Measurements from ENCODE around the gene JPH2. TPM values are rescaled to one million over a fixed set of nuclear protein-coding genes. Genes with fewer than 3 reads are reported as not detected.
A peak's percentile ranks its signal among the peaks of the same experiment; 100 is the strongest.

The JPH2 gene
- total RNA-seq, 1 donor from 2014 or later: 18.5 TPM

DNA sequence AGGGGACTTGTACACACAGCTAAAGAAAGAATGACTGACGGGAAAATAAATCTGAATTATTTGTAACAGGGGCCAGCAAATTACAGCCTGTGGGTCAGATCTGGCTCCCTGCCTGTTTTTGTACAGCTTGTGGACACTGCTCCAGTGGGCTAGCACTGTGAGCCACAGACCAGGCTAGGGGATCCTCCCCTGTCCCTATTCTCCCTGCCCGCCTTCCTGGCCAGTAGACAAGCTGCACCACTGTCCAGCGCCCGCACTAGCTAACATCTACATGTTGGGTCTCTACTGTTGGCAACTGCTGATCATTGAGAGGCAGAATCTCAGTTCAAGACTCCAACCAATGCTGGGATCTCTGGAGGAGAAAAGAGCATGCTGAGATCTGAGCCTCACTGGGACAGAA is 12.9 kb upstream of the JPH2 start:
- Mint-ChIP-seq H3K9me3 (ENCODE audit: unreplicated experiment) (no peaks in the 10 kb centered on the region), H3K36me3 (ENCODE audit: low read depth, unreplicated experiment) (peaks cover 27% of the 10 kb centered on the region), H3K27ac (ENCODE audit: unreplicated experiment) (peak overlapping the region; percentile 14), H3K4me3 (ENCODE audit: unreplicated experiment) (no peak overlapping the region), H3K27me3 (ENCODE audit: low read depth, unreplicated experiment) (no peaks in the 10 kb centered on the region), H3K4me1 (ENCODE audit: low read depth, unreplicated experiment) (peaks cover 29% of the 10 kb centered on the region)
- TF ChIP-seq EZH2 (IDR thresholded peaks at IDR 0.05; ENCODE audit: insufficient read depth, low read length): no peak
- TF ChIP-seq, protein P1, sequence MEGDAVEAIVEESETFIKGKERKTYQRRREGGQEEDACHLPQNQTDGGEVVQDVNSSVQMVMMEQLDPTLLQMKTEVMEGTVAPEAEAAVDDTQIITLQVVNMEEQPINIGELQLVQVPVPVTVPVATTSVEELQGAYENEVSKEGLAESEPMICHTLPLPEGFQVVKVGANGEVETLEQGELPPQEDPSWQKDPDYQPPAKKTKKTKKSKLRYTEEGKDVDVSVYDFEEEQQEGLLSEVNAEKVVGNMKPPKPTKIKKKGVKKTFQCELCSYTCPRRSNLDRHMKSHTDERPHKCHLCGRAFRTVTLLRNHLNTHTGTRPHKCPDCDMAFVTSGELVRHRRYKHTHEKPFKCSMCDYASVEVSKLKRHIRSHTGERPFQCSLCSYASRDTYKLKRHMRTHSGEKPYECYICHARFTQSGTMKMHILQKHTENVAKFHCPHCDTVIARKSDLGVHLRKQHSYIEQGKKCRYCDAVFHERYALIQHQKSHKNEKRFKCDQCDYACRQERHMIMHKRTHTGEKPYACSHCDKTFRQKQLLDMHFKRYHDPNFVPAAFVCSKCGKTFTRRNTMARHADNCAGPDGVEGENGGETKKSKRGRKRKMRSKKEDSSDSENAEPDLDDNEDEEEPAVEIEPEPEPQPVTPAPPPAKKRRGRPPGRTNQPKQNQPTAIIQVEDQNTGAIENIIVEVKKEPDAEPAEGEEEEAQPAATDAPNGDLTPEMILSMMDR (IDR thresholded peaks at IDR 0.05; ENCODE audit: insufficient read depth, low read depth, low read length): no peak
- H3K9me3 ChIP-seq (ENCODE audit: insufficient read depth, low read depth, low read length): no peaks in the 10 kb centered on the region
- peaks cover 14% of the 10 kb centered on the region for H3K4me1 ChIP-seq (ENCODE audit: insufficient read depth, low read length)
- DNase-seq (ENCODE audit: low read depth) (no peak), FAIRE-seq (no peak)
- H2AFZ ChIP-seq (ENCODE audit: low read depth, low read length): no peak overlapping the region
- H3K27ac ChIP-seq (ENCODE audit: low read depth, low read length): no peak overlapping the region
- H3K79me2 ChIP-seq (ENCODE audit: insufficient read depth, low read length): peaks cover 52% of the 10 kb centered on the region
- peaks cover 9% of the 10 kb centered on the region for H4K20me1 ChIP-seq (ENCODE audit: insufficient read depth, low read length)
- H3K4me3 ChIP-seq (ENCODE audit: insufficient read depth, low read depth, low read length): no peak overlapping the region
- no peak overlapping the region for H3K9ac ChIP-seq (ENCODE audit: low read length)
- H3K4me2 ChIP-seq (ENCODE audit: low read length): no peak overlapping the region
- peaks cover 45% of the 10 kb centered on the region for H3K36me3 ChIP-seq (ENCODE audit: insufficient read depth, low read length)
- H3K27me3 ChIP-seq (ENCODE audit: insufficient read depth, low read length): no peaks in the 10 kb centered on the region

DNA sequence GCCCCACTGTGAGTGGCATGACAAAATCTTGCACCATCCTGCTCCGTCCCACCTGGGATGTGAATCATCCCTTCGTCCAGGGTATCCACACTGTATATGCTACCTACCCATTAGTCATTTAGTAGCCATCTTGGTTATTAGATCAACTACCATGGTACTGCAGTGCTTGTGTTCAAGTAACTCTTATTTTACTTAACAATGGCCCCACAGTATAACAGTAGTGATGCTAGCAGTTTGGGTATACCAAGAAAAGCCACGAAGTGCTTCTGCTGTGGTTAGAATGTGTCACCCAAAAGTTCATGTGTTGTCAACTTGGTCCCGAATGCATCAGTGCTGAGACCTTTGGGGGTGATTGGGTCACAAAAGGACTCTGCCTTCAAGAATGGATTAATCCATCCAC is 11.9 kb upstream of the JPH2 start:
- H3K27me3 ChIP-seq (ENCODE audit: insufficient read depth, low read length): no peaks in the 10 kb centered on the region

DNA sequence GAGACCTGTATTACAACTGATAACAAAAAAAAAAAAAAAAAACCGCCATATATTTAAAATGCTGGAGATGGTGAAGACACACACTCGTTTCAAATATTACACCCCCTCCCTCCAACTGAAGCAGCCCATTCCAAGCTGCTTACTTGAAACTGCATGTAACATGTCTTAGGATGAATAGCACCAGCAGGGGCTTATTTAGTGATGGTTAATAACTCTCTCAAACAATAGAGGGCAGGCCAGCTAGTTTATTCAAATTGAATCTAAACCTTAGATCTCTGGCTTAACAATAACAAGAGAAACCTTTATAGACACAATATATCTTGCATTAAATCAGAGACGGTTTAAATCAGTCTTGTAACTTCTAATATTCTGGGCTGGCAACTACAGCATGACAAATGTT is 9.3 kb upstream of the JPH2 start:
- Mint-ChIP-seq H3K9me3 (ENCODE audit: unreplicated experiment) (no peaks in the 10 kb centered on the region), H3K27ac (ENCODE audit: unreplicated experiment) (no peak overlapping the region), H3K27me3 (ENCODE audit: low read depth, unreplicated experiment) (peaks cover 2% of the 10 kb centered on the region), H3K4me1 (ENCODE audit: low read depth, unreplicated experiment) (peaks cover 13% of the 10 kb centered on the region), H3K36me3 (ENCODE audit: low read depth, unreplicated experiment) (peaks cover 22% of the 10 kb centered on the region), H3K4me3 (ENCODE audit: unreplicated experiment) (no peak overlapping the region)
- Histone ChIP-seq H3K4me3 (ENCODE audit: insufficient read depth, low read depth, low read length) (no peak overlapping the region), H3K4me2 (ENCODE audit: low read length) (no peak overlapping the region), H2AFZ (ENCODE audit: low read depth, low read length) (no peak overlapping the region), H3K4me1 (ENCODE audit: insufficient read depth, low read length) (peaks cover 2% of the 10 kb centered on the region), H3K9ac (ENCODE audit: low read length) (no peak overlapping the region), H3K79me2 (ENCODE audit: insufficient read depth, low read length) (peaks cover 24% of the 10 kb centered on the region), H3K9me3 (ENCODE audit: insufficient read depth, low read depth, low read length) (no peaks in the 10 kb centered on the region), H3K36me3 (ENCODE audit: insufficient read depth, low read length) (peaks cover 30% of the 10 kb centered on the region), H3K27me3 (ENCODE audit: insufficient read depth, low read length) (no peaks in the 10 kb centered on the region), H4K20me1 (ENCODE audit: insufficient read depth, low read length) (peaks cover 9% of the 10 kb centered on the region), H3K27ac (ENCODE audit: low read depth, low read length) (no peak overlapping the region)
- FAIRE-seq (no peak), DNase-seq (ENCODE audit: low read depth) (no peak)
- TF ChIP-seq, protein P1 (IDR thresholded peaks at IDR 0.05; ENCODE audit: insufficient read depth, low read depth, low read length): no peak
- no peak for TF ChIP-seq EZH2 (IDR thresholded peaks at IDR 0.05; ENCODE audit: insufficient read depth, low read length)

More for the DNA sequence above, 11.9 kb upstream of the JPH2 start:
- no peak for TF ChIP-seq EZH2 (IDR thresholded peaks at IDR 0.05; ENCODE audit: insufficient read depth, low read length)
- TF ChIP-seq, protein P1 (IDR thresholded peaks at IDR 0.05; ENCODE audit: insufficient read depth, low read depth, low read length): no peak
- peaks cover 7% of the 10 kb centered on the region for H3K4me1 ChIP-seq (ENCODE audit: insufficient read depth, low read length)
- H3K9me3 ChIP-seq (ENCODE audit: insufficient read depth, low read depth, low read length): no peaks in the 10 kb centered on the region
- no peaks in the 10 kb centered on the region for H3K27me3 Mint-ChIP-seq (ENCODE audit: low read depth, unreplicated experiment)
- peaks cover 9% of the 10 kb centered on the region for H4K20me1 ChIP-seq (ENCODE audit: insufficient read depth, low read length)
- no peak overlapping the region for H3K4me3 ChIP-seq (ENCODE audit: insufficient read depth, low read depth, low read length)
- peaks cover 50% of the 10 kb centered on the region for H3K79me2 ChIP-seq (ENCODE audit: insufficient read depth, low read length)
- peaks cover 27% of the 10 kb centered on the region for H3K36me3 Mint-ChIP-seq (ENCODE audit: low read depth, unreplicated experiment)
- H3K27ac ChIP-seq (ENCODE audit: low read depth, low read length): no peak overlapping the region
- no peak overlapping the region for H3K4me2 ChIP-seq (ENCODE audit: low read length)
- peaks cover 45% of the 10 kb centered on the region for H3K36me3 ChIP-seq (ENCODE audit: insufficient read depth, low read length)
- no peak overlapping the region for H3K4me3 Mint-ChIP-seq (ENCODE audit: unreplicated experiment)
- peaks cover 24% of the 10 kb centered on the region for H3K4me1 Mint-ChIP-seq (ENCODE audit: low read depth, unreplicated experiment)
- H3K9me3 Mint-ChIP-seq (ENCODE audit: unreplicated experiment): no peaks in the 10 kb centered on the region
- H2AFZ ChIP-seq (ENCODE audit: low read depth, low read length): no peak overlapping the region
- no peak overlapping the region for H3K9ac ChIP-seq (ENCODE audit: low read length)
- DNase-seq (ENCODE audit: low read depth) (no peak), FAIRE-seq (no peak)
- H3K27ac Mint-ChIP-seq (ENCODE audit: unreplicated experiment): no peak overlapping the region
